HCT116 (cell line): Measurements from ENCODE around the gene RSPO4. TPM values are rescaled to one million over a fixed set of nuclear protein-coding genes. Genes with fewer than 3 reads are reported as not detected.

Source experiments
- ATAC-seq: fragments of 200-7000 bp; cut with Tn5 transposase; 2 replicates; pipeline ENCODE4 v1.9.1; 2020; ENCODE audit warnings: mild to moderate bottlenecking, moderate library complexity
- BruUV-seq: library from RNA; stranded (reverse); fragments of 400-500 nt; replicated peaks from 2 replicates; lab custom pipeline; 2021; lab: Mats Ljungman, UMichigan
- CTCF ChIA-PET: fragments of 300-600 bp; sonication (Branson Sonifier 250); formaldehyde crosslinking; loops from one replicate; lab custom pipeline; 2021; ENCODE audit warnings: antibody characterized with exemption; lab: Charles Lee
- POLR2A ChIA-PET: fragments of 300-600, 350-600 bp; sonication (Branson Sonifier 250); formaldehyde crosslinking; loops from one replicate; lab custom pipeline; 2021; ENCODE audit warnings: antibody characterized with exemption; lab: Charles Lee
- RAD21 ChIA-PET, 2 experiments: fragments of 300-600 bp; sonication (Branson Sonifier 250); formaldehyde crosslinking; loops; one replicate each; lab custom pipeline; 2023; ENCODE audit warnings: low total read pairs in 2 of 2; ENCODE audit not compliant: uncharacterized antibody in 2 of 2, unreplicated experiment in 2 of 2, low non-redundant PET in 1 of 2; lab: Charles Lee
- DNase-seq: peaks from one replicate; pipeline ENCODE4 v3.0.0-alpha.2; 2010; ENCODE audit warnings: low read depth, low spot score
- H2AFZ ChIP-seq: fragments of 200-600 bp; shearing (Covaris generic), sonication (generic); 2 replicates; pipeline ENCODE4 v1.6.1; 2017; ENCODE audit warnings: low read depth, mixed run types, mixed read lengths, antibody characterized with exemption, low read length; ENCODE audit not compliant: poor library complexity, severe bottlenecking
- H3K27ac ChIP-seq: 2 replicates; pipeline ENCODE4 v1.5.1; 2012; ENCODE audit warnings: low read depth, low read length
- H3K27me3 ChIP-seq: fragments of 200-600 bp; sonication (generic); 2 replicates; pipeline ENCODE4 v1.6.1; 2016; ENCODE audit warnings: mixed run types, low read length, mixed read lengths; ENCODE audit not compliant: insufficient read depth
- H3K36me3 ChIP-seq, 2 experiments: fragments of 200-500 bp in 1 of 2; fragments of 200-600 bp in 1 of 2; sonication (Bioruptor generic) in 1 of 2; sonication (generic) in 1 of 2; 2 replicates each; pipeline versions ENCODE4 v1.5.1 to v1.6.1; 2014 to 2016; ENCODE audit warnings: low read length in 2 of 2, inconsistent platforms in 1 of 2, mixed read lengths in 1 of 2, mixed run types in 1 of 2; ENCODE audit not compliant: insufficient read depth in 2 of 2, control insufficient read depth in 1 of 2
- H3K4me1 ChIP-seq, 2 experiments: fragments of 200-600 bp in 1 of 2; sonication (generic) in 1 of 2; 2 replicates each; pipeline versions ENCODE4 v1.5.1 to v1.6.1; 2012 to 2017; ENCODE audit warnings: low read length in 2 of 2, inconsistent platforms in 1 of 2, mild to moderate bottlenecking in 1 of 2, mixed read lengths in 1 of 2, mixed run types in 1 of 2, moderate library complexity in 1 of 2; ENCODE audit not compliant: insufficient read depth in 2 of 2, control insufficient read depth in 1 of 2
- H3K4me2 ChIP-seq: fragments of 200-600 bp; sonication (generic); 2 replicates; pipeline ENCODE4 v1.6.1; 2017; ENCODE audit warnings: mixed run types, low read length, mixed read lengths
- H3K4me3 ChIP-seq, 2 experiments: fragments of 200-600 bp in 1 of 2; sonication (generic) in 1 of 2; replicated peaks in 1 of 2; 2 replicates each; pipeline ENCODE4 v1.5.1; 2011 to 2016; ENCODE audit warnings: low read length in 2 of 2, control low read depth in 1 of 2, low read depth in 1 of 2, mild to moderate bottlenecking in 1 of 2, mixed read lengths in 1 of 2, mixed run types in 1 of 2
- H3K79me2 ChIP-seq: fragments of 200-600 bp; sonication (generic); 2 replicates; pipeline ENCODE4 v1.6.1; 2017; ENCODE audit warnings: mild to moderate bottlenecking, mixed run types, low read length, moderate library complexity, mixed read lengths; ENCODE audit not compliant: insufficient read depth
- H3K9ac ChIP-seq: fragments of 200-600 bp; sonication (generic); 2 replicates; pipeline ENCODE4 v1.6.1; 2016; ENCODE audit warnings: low read length, mixed read lengths
- H3K9me2 ChIP-seq: fragments of 200-600 bp; sonication (generic), shearing (Covaris generic); 2 replicates; pipeline ENCODE4 v1.6.1; 2017; ENCODE audit warnings: mixed run types, mild to moderate bottlenecking, moderate library complexity; ENCODE audit not compliant: insufficient read depth
- H3K9me3 ChIP-seq, 2 experiments: fragments of 200-500 bp in 1 of 2; fragments of 200-600 bp in 1 of 2; sonication (Bioruptor generic) in 1 of 2; sonication (generic) in 1 of 2; 2 replicates each; pipeline ENCODE4 v1.6.1; 2014 to 2017; ENCODE audit warnings: low read length in 2 of 2, mixed read lengths in 2 of 2, inconsistent platforms in 1 of 2, low read depth in 1 of 2, mild to moderate bottlenecking in 1 of 2, mixed run types in 1 of 2, moderate library complexity in 1 of 2; ENCODE audit not compliant: control insufficient read depth in 1 of 2, insufficient read depth in 1 of 2
- H4K20me1 ChIP-seq: fragments of 200-600 bp; sonication (generic), shearing (Covaris generic); 2 replicates; pipeline ENCODE4 v1.6.1; 2017; ENCODE audit warnings: mixed run types, mild to moderate bottlenecking, moderate library complexity; ENCODE audit not compliant: insufficient read depth
- CBX3 ChIP-seq: IDR thresholded peaks from 2 replicates; pipeline ENCODE4 v1.6.1; 2012; ENCODE audit warnings: low read depth
- CEBPB ChIP-seq: IDR thresholded peaks from 2 replicates; pipeline ENCODE4 v1.6.1; 2012; ENCODE audit warnings: low read depth
- CTCF ChIP-seq, 3 experiments: fragments of 200-600 bp in 1 of 3; sonication (generic) in 1 of 3; IDR thresholded peaks in 2 of 3; conservative IDR thresholded peaks in 1 of 3; 2 replicates each; pipeline ENCODE4 v1.5.1; 2012 to 2017; ENCODE audit warnings: low read depth in 2 of 3, low read length in 2 of 3, antibody characterized with exemption in 1 of 3, borderline replicate concordance in 1 of 3, control low read depth in 1 of 3, mild to moderate bottlenecking in 1 of 3, mixed read lengths in 1 of 3, mixed run types in 1 of 3, moderate library complexity in 1 of 3; ENCODE audit not compliant: insufficient read depth in 1 of 3
- EGR1 ChIP-seq: IDR thresholded peaks from 2 replicates; pipeline ENCODE4 v1.6.1; 2012; ENCODE audit warnings: low read depth
- ELF1 ChIP-seq: IDR thresholded peaks from 2 replicates; pipeline ENCODE4 v1.6.1; 2012; ENCODE audit warnings: low read depth, borderline replicate concordance
- EZH2 ChIP-seq: fragments of 200-600 bp; sonication (generic); IDR thresholded peaks from 2 replicates; pipeline ENCODE4 v1.6.1; 2017; ENCODE audit warnings: antibody characterized with exemption, mixed run types
- EZH2phosphoT487 ChIP-seq: fragments of 200-600 bp; IDR thresholded peaks from 2 replicates; pipeline ENCODE4 v1.6.1; 2018; ENCODE audit warnings: antibody characterized with exemption, borderline replicate concordance
- JUND ChIP-seq: IDR thresholded peaks from 2 replicates; pipeline ENCODE4 v1.6.1; 2012
- POLR2AphosphoS5 ChIP-seq: IDR thresholded peaks from 2 replicates; pipeline ENCODE4 v1.6.1; 2011; ENCODE audit warnings: mild to moderate bottlenecking, low read depth, low read length, moderate library complexity
- REST ChIP-seq: IDR thresholded peaks from 2 replicates; pipeline ENCODE4 v1.6.1; 2012; ENCODE audit warnings: low read depth
- SIN3A ChIP-seq: IDR thresholded peaks from 2 replicates; pipeline ENCODE4 v1.6.1; 2012; ENCODE audit warnings: low read depth
- SP1 ChIP-seq: IDR thresholded peaks from 2 replicates; pipeline ENCODE4 v1.6.1; 2012; ENCODE audit warnings: low read depth
- TCF7L2 ChIP-seq: IDR thresholded peaks from 2 replicates; pipeline ENCODE4 v1.7.0; 2011; ENCODE audit warnings: borderline replicate concordance, inconsistent platforms; ENCODE audit not compliant: insufficient read depth, insufficient read length; ENCODE audit errors: extremely low read depth
- YY1 ChIP-seq: IDR thresholded peaks from 2 replicates; pipeline ENCODE4 v1.6.1; 2011; ENCODE audit warnings: low read length, low read depth, moderate library complexity, mild to moderate bottlenecking; ENCODE audit not compliant: insufficient replicate concordance; ENCODE audit errors: extremely low read depth
- ZBTB33 ChIP-seq: IDR thresholded peaks from 2 replicates; pipeline ENCODE4 v1.6.1; 2011; ENCODE audit warnings: mild to moderate bottlenecking, low read length, moderate library complexity; ENCODE audit not compliant: insufficient replicate concordance; ENCODE audit errors: extremely low read depth
- ZFX ChIP-seq: fragments of 450-650 bp; IDR thresholded peaks from 2 replicates; pipeline ENCODE4 v1.6.1; 2017
- ZNF274 ChIP-seq: fragments of 200-500 bp; sonication (Bioruptor generic); IDR thresholded peaks from 2 replicates; pipeline ENCODE4 v1.6.1; 2014; ENCODE audit warnings: mild to moderate bottlenecking, low read depth, low read length, inconsistent platforms
- intact Hi-C: fragments of 100-400 bp; cut with micrococcal nuclease; formaldehyde crosslinking; loops from 2 replicates; pipeline ENCODE4 v1.10.0; 2022
- total RNA-seq: library from RNA; stranded (reverse); gene quantifications from one replicate; pipeline ENCODE4 v1.2.1, GENCODE V29; 2021; ENCODE audit not compliant: unreplicated experiment

The RSPO4 gene
- total RNA-seq, 1 experiment from 2014 or later, result 0.84 TPM

GRCh38 chr20:925516-925915 is 76.6 kb downstream of the RSPO4 start:
- no TSS peak for BruUV-seq
- intact Hi-C loops, result no loop called here
- Histone ChIP-seq H3K4me3 (no peak overlapping the region), H3K36me3 (no peaks in the 10 kb centered on the region), H3K4me2 (no peak overlapping the region), H3K9me2 (no peaks in the 10 kb centered on the region), H2AFZ (no peak overlapping the region), H4K20me1 (no peaks in the 10 kb centered on the region), H3K27me3 (no peaks in the 10 kb centered on the region), H3K9ac (no peak overlapping the region), H3K27ac (no peak overlapping the region), H3K9me3 (peaks cover 0 to 5% of the 10 kb centered on the region in 2 experiments; a peak in 1 of 4 replicates), H3K4me1 (no peaks in the 10 kb centered on the region), H3K79me2 (no peaks in the 10 kb centered on the region)
- DNase-seq, result no peak
- ATAC-seq, result no peak
- ChIA-PET CTCF (no interaction called here), POLR2A (no interaction called here), RAD21 (no interaction called here)
- TF ChIP-seq CEBPB, result no peak
- no peak for TF ChIP-seq ELF1
- no peak for TF ChIP-seq SIN3A
- no peak for TF ChIP-seq EGR1
- no peak for TF ChIP-seq CTCF (IDR thresholded peaks at IDR 0.05 in 2 of 3, conservative IDR thresholded peaks at IDR 0.05 in 1 of 3; ENCODE audit: borderline replicate concordance in 1 of 3, insufficient read depth in 1 of 3, low read depth in 2 of 3, low read length in 2 of 3)
- no peak for TF ChIP-seq YY1
- no peak for TF ChIP-seq EZH2
- TF ChIP-seq ZBTB33, result no peak
- no peak for TF ChIP-seq ZFX
- TF ChIP-seq POLR2AphosphoS5, result no peak
- TF ChIP-seq SP1, result no peak
- TF ChIP-seq CBX3, result no peak
- TF ChIP-seq EZH2phosphoT487, result no peak
- no peak for TF ChIP-seq REST
- no peak for TF ChIP-seq JUND
- TF ChIP-seq ZNF274, result no peak
- no peak for TF ChIP-seq TCF7L2
